SK-N-SH (cell line): Measurements from ENCODE around the gene OR5A2.

ENCODE experiments used
- FOXJ3 ChIP-seq: sonication (generic); formaldehyde crosslinking; IDR thresholded peaks from 2 replicates; pipeline ENCODE4 v1.5.1; 2020; ENCODE audit warnings: mild to moderate bottlenecking, missing genetic modification reagents
- JUND ChIP-seq: IDR thresholded peaks from 2 replicates; pipeline ENCODE4 v1.4.0; 2012
- NRF1 ChIP-seq: IDR thresholded peaks from 2 replicates; pipeline ENCODE4 v1.6.1; 2012; ENCODE audit warnings: low read depth, mild to moderate bottlenecking, low read length
- YY1 ChIP-seq: IDR thresholded peaks from 2 replicates; pipeline ENCODE4 v1.4.0; 2012; ENCODE audit warnings: low read depth, mild to moderate bottlenecking
- TF ChIP-seq, protein P1 (sequence below): fragments of 200-600 bp; sonication (generic); IDR thresholded peaks from 2 replicates; pipeline ENCODE4 v1.6.1; 2017; ENCODE audit warnings: antibody characterized with exemption, mild to moderate bottlenecking, moderate library complexity
- TF ChIP-seq, protein P2 (sequence below): IDR thresholded peaks from 2 replicates; pipeline ENCODE4 v1.4.0; 2012; ENCODE audit warnings: low read depth, borderline replicate concordance
- TF ChIP-seq, protein P3 (sequence below): IDR thresholded peaks from 2 replicates; pipeline ENCODE4 v1.4.0; 2012; ENCODE audit warnings: low read depth

DNA sequence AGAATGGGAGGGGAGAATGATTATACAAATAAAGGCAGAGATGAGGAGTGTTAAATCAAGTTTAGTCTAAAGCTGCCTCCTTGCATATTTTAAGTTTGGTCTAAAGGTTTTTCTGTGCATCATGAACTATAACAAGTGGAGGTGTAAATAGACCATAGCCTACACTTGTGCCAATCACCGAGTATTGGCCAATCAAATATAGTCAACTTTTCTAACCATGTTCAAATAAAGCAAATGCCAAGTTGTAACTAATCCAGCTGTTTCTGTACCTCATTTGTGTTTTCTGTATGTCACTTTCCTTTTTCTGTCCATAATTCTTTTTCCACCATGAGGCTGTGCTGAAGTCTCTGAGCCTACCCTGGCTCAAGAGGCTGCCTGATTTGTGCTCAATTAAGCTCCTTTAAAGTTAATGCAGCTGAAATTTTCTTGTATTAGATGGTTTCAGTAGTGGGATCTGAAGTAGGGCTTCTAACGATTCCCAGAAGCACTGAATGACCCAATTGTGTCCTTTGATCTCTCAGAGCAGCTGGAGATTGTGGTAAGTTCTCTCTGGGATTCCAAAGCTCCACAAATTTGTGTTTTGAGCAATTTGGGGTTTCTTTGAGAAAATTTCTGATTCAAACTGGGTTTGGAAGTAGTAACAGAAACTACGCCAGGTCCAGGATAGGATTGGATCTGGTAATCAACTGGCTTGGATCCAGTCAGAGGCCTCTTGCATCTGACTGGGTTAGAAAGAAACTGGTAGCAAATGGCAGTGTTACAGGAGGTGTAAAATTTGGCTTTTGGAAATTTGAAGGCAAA is 25.6 kb downstream of the OR5A2 start:
- TF ChIP-seq, protein P1, sequence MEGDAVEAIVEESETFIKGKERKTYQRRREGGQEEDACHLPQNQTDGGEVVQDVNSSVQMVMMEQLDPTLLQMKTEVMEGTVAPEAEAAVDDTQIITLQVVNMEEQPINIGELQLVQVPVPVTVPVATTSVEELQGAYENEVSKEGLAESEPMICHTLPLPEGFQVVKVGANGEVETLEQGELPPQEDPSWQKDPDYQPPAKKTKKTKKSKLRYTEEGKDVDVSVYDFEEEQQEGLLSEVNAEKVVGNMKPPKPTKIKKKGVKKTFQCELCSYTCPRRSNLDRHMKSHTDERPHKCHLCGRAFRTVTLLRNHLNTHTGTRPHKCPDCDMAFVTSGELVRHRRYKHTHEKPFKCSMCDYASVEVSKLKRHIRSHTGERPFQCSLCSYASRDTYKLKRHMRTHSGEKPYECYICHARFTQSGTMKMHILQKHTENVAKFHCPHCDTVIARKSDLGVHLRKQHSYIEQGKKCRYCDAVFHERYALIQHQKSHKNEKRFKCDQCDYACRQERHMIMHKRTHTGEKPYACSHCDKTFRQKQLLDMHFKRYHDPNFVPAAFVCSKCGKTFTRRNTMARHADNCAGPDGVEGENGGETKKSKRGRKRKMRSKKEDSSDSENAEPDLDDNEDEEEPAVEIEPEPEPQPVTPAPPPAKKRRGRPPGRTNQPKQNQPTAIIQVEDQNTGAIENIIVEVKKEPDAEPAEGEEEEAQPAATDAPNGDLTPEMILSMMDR = no peak
- TF ChIP-seq, protein P2, sequence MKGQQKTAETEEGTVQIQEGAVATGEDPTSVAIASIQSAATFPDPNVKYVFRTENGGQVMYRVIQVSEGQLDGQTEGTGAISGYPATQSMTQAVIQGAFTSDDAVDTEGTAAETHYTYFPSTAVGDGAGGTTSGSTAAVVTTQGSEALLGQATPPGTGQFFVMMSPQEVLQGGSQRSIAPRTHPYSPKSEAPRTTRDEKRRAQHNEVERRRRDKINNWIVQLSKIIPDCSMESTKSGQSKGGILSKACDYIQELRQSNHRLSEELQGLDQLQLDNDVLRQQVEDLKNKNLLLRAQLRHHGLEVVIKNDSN = no peak
- TF ChIP-seq, protein P3, sequence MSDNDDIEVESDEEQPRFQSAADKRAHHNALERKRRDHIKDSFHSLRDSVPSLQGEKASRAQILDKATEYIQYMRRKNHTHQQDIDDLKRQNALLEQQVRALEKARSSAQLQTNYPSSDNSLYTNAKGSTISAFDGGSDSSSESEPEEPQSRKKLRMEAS = no peak
- TF ChIP-seq YY1 (no peak), FOXJ3 (CRISPR knock-in tag) (no peak), JUND (no peak), NRF1 (no peak)
